Stomach (tissue), 4 donors: ENCODE measurements around the gene SLC27A2.

Source experiments
- POLR2A ChIP-seq, 4 donors: fragments of 450-650 bp; IDR thresholded peaks; one replicate each; pipeline ENCODE4 v1.6.1; 2016; ENCODE audit warnings: antibody characterized with exemption in 4 of 4, control low read depth in 2 of 4, mild to moderate bottlenecking in 1 of 4, moderate library complexity in 1 of 4
- TF ChIP-seq, protein P1 (sequence below), 7 experiments: fragments of 450-650 bp in 4 of 7; fragments of 200-600 bp in 3 of 7; sonication (generic) in 3 of 7; IDR thresholded peaks; one replicate each; pipeline ENCODE4 v1.5.1; 2016 to 2019; ENCODE audit warnings: antibody characterized with exemption in 7 of 7, control low read depth in 2 of 7, mild to moderate bottlenecking in 1 of 7

DNA sequence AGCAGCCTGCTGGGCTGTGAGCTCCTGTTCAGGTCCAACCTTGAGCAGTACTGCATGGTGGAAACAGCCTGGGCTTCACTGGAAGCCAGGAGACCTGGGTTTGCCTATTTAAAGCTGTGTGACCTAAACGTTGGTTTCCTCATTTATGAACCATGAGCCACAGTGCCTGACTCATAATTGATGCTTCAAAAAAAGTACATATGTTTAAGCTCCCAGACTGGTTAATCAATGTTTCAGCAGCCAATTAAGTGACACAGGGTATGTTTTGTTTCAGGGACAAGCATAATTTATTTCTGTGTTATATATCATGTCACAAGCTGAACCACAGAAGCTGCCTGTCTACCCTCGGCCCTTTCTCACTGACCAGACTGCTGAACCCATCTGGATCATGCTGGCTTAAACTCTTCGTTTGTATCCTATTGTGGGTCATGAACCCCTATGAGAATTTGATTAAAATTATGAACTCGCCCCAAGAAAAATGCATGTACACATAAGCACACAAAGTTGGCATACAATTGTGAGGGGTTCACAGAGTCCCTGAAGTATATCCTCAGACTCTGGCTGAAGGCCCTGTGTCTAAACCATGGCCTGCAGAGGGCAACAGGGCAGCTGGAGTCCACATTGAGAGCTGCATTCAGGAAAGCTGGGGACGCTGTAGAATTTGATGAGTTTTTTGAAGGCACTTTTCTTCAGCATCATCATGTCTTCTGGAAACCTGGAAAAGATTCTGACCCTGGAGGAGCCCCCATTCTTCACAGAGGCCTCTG, 59.9 kb downstream of the SLC27A2 start:
- TF ChIP-seq, protein P1, sequence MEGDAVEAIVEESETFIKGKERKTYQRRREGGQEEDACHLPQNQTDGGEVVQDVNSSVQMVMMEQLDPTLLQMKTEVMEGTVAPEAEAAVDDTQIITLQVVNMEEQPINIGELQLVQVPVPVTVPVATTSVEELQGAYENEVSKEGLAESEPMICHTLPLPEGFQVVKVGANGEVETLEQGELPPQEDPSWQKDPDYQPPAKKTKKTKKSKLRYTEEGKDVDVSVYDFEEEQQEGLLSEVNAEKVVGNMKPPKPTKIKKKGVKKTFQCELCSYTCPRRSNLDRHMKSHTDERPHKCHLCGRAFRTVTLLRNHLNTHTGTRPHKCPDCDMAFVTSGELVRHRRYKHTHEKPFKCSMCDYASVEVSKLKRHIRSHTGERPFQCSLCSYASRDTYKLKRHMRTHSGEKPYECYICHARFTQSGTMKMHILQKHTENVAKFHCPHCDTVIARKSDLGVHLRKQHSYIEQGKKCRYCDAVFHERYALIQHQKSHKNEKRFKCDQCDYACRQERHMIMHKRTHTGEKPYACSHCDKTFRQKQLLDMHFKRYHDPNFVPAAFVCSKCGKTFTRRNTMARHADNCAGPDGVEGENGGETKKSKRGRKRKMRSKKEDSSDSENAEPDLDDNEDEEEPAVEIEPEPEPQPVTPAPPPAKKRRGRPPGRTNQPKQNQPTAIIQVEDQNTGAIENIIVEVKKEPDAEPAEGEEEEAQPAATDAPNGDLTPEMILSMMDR (IDR thresholded peaks at IDR 0.05), result no peak
- no peak for TF ChIP-seq POLR2A (IDR thresholded peaks at IDR 0.05)
